Measurements from ENCODE around the gene SEC31B.

The SEC31B gene

GRCh38 chr10:100496567-100496966, 23.1 kb downstream of the SEC31B start:
- Mint-ChIP-seq H3K36me3 (ENCODE audit: low read depth) (peaks cover 27% of the 10 kb centered on the region), H3K4me1 (peaks cover 19% of the 10 kb centered on the region), H3K27me3 (no peaks in the 10 kb centered on the region), H3K4me3 (no peak overlapping the region), H3K9me3 (no peaks in the 10 kb centered on the region), H3K27ac (no peak overlapping the region)
- ATAC-seq (peak; percentile 63), DNase-seq (no peak)

DNA sequence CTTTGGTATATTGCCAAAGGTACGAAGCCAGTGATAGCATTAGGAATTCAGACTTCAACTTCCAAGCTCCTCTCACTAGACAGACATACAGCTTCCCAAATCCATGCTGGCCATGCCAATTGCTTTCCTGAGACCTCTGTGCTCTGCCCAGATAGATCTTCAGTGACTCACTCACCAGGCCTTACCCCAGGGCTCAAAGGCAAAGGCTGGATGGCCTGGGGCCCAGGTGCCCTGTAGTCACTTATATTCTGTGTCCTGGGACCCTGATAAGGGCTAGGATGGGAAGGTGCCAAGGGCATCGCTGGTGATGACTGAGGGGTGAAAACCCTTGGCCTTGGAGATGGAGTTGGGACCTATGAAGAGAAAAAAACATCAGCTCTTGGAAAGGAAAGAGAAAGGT, 29.1 kb downstream of the SEC31B start:
- Mint-ChIP-seq H3K9me3 (no peaks in the 10 kb centered on the region), H3K4me3 (no peak overlapping the region), H3K36me3 (ENCODE audit: low read depth) (peaks cover 29% of the 10 kb centered on the region), H3K27me3 (no peaks in the 10 kb centered on the region), H3K27ac (no peak overlapping the region), H3K4me1 (no peaks in the 10 kb centered on the region)
- ATAC-seq, result no peak
- no peak for DNase-seq

- Mint-ChIP-seq H3K27ac (no peak overlapping the region), H3K4me1 (no peaks in the 10 kb centered on the region), H3K4me3 (no peak overlapping the region), H3K27me3 (no peaks in the 10 kb centered on the region), H3K9me3 (no peaks in the 10 kb centered on the region), H3K36me3 (ENCODE audit: low read depth) (peaks cover 26% of the 10 kb centered on the region)
- ATAC-seq (no peak), DNase-seq (no peak)
Observed at GRCh38 chr10:100489396-100489795, 30.3 kb downstream of the SEC31B start.

DNA sequence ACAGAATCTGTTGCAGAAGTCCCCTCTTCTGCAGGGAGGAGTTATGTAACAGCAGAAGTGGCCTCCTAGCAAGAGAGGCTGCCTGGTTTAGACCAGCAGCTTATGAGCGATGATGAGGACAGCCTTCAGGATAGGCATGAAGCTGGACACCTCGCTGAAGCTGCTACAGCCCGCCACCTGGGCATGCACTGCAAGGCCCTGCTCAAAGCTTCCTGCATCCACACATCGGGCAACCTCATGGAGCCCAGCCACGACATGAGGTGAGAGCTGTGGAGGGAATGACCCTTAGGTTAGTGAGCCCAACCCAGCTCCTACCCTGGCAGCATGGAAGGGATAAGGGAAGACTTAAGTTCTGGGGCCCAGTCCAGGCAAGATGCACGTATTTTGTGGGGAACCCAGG, 32.1 kb downstream of the SEC31B start:
- no peak for DNase-seq
- no peaks in the 10 kb centered on the region for H3K9me3 Mint-ChIP-seq
- no peak overlapping the region for H3K27ac Mint-ChIP-seq

DNA sequence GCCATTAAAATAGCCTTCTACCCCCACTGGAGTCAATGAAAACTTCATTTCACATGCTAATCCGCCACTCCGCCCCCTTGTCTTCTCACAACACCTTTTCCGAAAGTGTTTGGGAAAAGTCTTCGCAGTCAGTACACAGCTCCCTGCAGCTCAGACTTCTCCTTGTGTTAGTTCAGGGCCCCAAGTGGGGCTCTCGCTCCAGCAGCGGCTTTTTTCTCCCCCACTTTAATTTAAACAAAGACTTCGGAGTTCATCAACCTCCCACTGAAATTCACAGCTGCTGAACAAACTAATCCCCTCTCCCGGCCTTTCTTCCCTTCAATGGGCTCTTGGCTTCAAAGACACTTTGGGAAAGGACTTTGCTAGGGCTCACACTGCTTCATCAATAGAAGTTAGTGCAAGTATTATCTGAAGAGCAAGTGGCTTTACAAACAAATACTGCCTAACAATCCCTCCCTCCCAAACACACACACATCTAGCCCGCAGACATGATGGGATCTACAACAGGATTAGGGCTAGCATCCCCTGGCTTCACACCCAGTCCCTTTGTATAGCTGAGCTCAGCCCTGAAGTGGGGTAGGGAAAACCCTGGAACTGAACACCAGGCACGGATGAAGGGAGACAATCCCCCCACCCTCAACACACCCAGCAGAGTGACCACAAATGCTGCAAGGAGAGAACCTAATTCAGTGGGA, 33.7 kb downstream of the SEC31B start:
- H3K9me3 Mint-ChIP-seq, result no peaks in the 10 kb centered on the region

More for the DNA sequence above, 32.1 kb downstream of the SEC31B start:
- Mint-ChIP-seq H3K36me3 (ENCODE audit: low read depth) (peaks cover 17% of the 10 kb centered on the region), H3K27me3 (no peaks in the 10 kb centered on the region), H3K4me3 (no peak overlapping the region), H3K4me1 (no peaks in the 10 kb centered on the region)
- no peak for ATAC-seq

GRCh38 chr10:100485366-100485765, 34.3 kb downstream of the SEC31B start:
- no peak overlapping the region for H3K4me3 Mint-ChIP-seq
- no peak overlapping the region for H3K27ac Mint-ChIP-seq
- ATAC-seq, result no peak
- peaks cover 5% of the 10 kb centered on the region for H3K4me1 Mint-ChIP-seq
- no peak for DNase-seq
- peaks cover 11% of the 10 kb centered on the region for H3K27me3 Mint-ChIP-seq
- H3K36me3 Mint-ChIP-seq (ENCODE audit: low read depth), result peaks cover 16% of the 10 kb centered on the region
- H3K9me3 Mint-ChIP-seq, result no peaks in the 10 kb centered on the region

More for the DNA sequence above, 33.7 kb downstream of the SEC31B start:
- Mint-ChIP-seq H3K4me3 (no peak overlapping the region), H3K27ac (no peak overlapping the region), H3K27me3 (peaks cover 7% of the 10 kb centered on the region), H3K36me3 (ENCODE audit: low read depth) (peaks cover 17% of the 10 kb centered on the region), H3K4me1 (peaks cover 5% of the 10 kb centered on the region)
- no peak for DNase-seq
- no peak for ATAC-seq

DNA sequence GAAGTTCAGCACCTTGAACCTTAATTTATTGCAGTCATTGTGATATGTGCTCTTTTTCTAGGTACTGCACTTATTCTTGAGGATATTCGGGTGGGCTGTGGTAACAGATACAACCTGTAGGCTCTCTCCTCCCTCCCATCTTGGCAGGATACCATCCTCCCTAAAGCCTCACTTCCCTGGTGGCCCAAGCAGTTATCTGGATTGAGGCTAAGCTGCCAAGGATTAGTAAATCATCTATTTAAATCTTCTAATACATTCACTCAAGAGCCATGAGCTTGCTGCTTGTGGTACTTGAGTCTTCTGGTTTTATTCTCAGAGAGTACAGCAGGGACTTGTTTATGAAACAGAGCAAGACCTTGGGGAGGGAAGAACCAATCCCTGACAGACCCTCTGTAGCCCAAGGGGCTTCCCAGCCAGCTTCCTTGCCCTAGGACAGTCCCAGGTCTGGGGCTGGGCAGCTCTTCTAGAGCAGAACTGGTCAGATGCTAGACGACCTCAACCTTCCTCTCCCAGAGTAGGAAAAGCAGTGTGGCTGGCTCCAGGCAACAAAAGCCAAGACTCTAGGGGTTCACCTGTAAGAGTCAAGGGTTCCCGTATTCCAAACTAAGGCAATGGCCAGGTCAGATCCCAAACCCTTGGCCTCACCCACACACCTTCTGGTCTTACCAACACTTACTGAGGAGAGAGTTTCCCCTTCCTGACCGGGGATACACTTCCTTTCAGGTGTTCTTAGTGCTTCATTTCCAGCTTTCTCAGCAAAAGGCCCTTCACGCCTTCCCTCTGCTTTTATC, 35.6 kb downstream of the SEC31B start:
- Mint-ChIP-seq H3K27ac (no peak overlapping the region), H3K4me1 (peaks cover 5% of the 10 kb centered on the region), H3K4me3 (no peak overlapping the region), H3K9me3 (no peaks in the 10 kb centered on the region), H3K27me3 (peaks cover 20% of the 10 kb centered on the region), H3K36me3 (ENCODE audit: low read depth) (peaks cover 10% of the 10 kb centered on the region)
- DNase-seq (no peak), ATAC-seq (no peak)

DNA sequence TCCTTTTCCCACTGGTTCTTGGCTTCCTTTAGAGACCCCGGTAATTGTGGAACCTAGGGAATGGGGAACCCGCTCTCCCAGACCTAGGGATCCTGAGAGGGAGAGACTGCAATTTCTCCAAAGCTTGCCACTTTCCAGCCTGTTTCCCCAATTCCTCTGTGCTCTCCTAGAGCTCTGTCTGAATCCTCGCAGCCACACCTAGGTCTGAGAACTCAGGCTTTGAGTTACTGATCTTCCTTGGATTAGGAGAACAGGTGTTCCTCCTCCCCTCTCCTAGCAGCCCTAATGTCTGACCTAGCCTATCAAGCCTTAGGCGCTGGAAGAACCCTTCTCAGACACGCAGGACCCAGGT, 36.9 kb downstream of the SEC31B start:
- Mint-ChIP-seq H3K27ac (no peak overlapping the region), H3K4me3 (no peak overlapping the region), H3K9me3 (no peaks in the 10 kb centered on the region), H3K27me3 (peaks cover 24% of the 10 kb centered on the region), H3K4me1 (peaks cover 5% of the 10 kb centered on the region), H3K36me3 (ENCODE audit: low read depth) (peaks cover 7% of the 10 kb centered on the region)
- no peak for DNase-seq
- ATAC-seq, result no peak

DNA sequence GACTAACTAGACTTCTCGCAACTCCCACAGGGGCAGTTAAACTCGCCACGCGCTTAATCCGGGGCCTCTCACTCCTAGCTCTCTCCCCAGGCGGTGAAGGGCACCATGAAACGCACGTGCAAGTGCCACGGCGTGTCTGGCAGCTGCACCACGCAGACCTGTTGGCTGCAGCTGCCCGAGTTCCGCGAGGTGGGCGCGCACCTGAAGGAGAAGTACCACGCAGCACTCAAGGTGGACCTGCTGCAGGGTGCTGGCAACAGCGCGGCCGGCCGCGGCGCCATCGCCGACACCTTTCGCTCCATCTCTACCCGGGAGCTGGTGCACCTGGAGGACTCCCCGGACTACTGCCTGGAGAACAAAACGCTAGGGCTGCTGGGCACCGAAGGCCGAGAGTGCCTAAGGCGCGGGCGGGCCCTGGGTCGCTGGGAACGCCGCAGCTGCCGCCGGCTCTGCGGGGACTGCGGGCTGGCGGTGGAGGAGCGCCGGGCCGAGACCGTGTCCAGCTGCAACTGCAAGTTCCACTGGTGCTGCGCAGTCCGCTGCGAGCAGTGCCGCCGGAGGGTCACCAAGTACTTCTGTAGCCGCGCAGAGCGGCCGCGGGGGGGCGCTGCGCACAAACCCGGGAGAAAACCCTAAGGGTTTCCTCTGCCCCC, 37.4 kb downstream of the SEC31B start:
- H3K4me3 Mint-ChIP-seq, result peak overlapping the region; percentile 78
- H3K27ac Mint-ChIP-seq, result no peak overlapping the region
- H3K4me1 Mint-ChIP-seq, result peaks cover 5% of the 10 kb centered on the region
- peak; percentile 74 for DNase-seq
- peaks cover 7% of the 10 kb centered on the region for H3K36me3 Mint-ChIP-seq (ENCODE audit: low read depth)
- peak; percentile 68 for ATAC-seq
- H3K27me3 Mint-ChIP-seq, result peaks cover 24% of the 10 kb centered on the region
- H3K9me3 Mint-ChIP-seq, result no peaks in the 10 kb centered on the region

GRCh38 chr10:100481462-100482081, 38.1 kb downstream of the SEC31B start:
- peak overlapping the region; percentile 78 for H3K4me3 Mint-ChIP-seq
- peaks cover 7% of the 10 kb centered on the region for H3K36me3 Mint-ChIP-seq (ENCODE audit: low read depth)
- peaks cover 24% of the 10 kb centered on the region for H3K27me3 Mint-ChIP-seq
- peak; percentile 98 for ATAC-seq
- H3K9me3 Mint-ChIP-seq, result no peaks in the 10 kb centered on the region
- no peak overlapping the region for H3K27ac Mint-ChIP-seq
- DNase-seq, result peak; percentile 83
- peaks cover 5% of the 10 kb centered on the region for H3K4me1 Mint-ChIP-seq

DNA sequence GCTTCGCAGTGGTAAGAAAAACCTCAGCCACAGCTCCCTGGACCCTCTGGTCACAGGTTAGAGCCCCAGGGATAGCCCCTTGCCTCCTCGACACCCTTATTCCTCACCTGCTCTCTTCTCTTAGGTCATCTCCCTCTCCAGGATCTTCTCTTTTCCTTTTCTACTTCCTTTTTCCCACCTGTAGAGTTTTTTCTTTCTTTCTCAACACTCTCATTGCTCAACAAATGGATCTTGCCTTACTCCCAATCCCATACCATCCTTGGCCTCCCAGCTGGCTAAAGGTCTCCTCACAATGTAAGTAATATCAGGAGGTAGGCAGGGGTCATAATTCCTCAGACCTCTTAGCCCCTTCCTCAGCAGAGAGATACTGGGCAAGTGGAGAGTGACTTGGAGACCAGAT, 39.7 kb downstream of the SEC31B start:
- peaks cover 5% of the 10 kb centered on the region for H3K4me1 Mint-ChIP-seq
- H3K9me3 Mint-ChIP-seq, result no peaks in the 10 kb centered on the region
- DNase-seq, result no peak
- H3K27ac Mint-ChIP-seq, result no peak overlapping the region
- no peaks in the 10 kb centered on the region for H3K36me3 Mint-ChIP-seq (ENCODE audit: low read depth)
- no peak for ATAC-seq
- H3K4me3 Mint-ChIP-seq, result no peak overlapping the region
- H3K27me3 Mint-ChIP-seq, result peaks cover 24% of the 10 kb centered on the region

DNA sequence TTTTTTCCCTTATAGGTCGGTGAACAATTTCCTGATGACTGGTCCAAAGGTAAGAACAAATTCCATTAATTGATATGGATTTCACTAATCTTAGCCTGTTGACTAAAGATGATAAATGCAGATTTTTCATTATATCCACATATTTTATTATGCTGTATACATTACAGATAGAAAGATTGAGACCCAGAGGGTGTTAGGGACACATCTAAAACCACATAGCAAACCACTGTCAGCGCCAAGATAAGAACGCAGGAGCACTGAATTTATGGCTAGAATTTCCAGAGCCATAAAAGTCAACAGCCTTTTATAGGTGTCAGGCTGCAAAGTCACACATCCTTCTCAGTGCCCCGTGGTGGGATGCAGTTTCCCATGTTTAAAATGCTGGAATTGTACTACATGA, 40.6 kb downstream of the SEC31B start:
- Mint-ChIP-seq H3K36me3 (ENCODE audit: low read depth) (no peaks in the 10 kb centered on the region), H3K27ac (no peak overlapping the region), H3K4me3 (no peak overlapping the region), H3K9me3 (no peaks in the 10 kb centered on the region), H3K4me1 (peaks cover 5% of the 10 kb centered on the region), H3K27me3 (peaks cover 24% of the 10 kb centered on the region)
- DNase-seq (no peak), ATAC-seq (no peak)

- Mint-ChIP-seq H3K36me3 (ENCODE audit: low read depth) (no peaks in the 10 kb centered on the region), H3K4me3 (no peak overlapping the region), H3K9me3 (no peaks in the 10 kb centered on the region), H3K4me1 (peaks cover 5% of the 10 kb centered on the region), H3K27me3 (peaks cover 24% of the 10 kb centered on the region), H3K27ac (no peak overlapping the region)
- DNase-seq (no peak), ATAC-seq (no peak)
Observed at GRCh38 chr10:100477970-100478369, 41.7 kb downstream of the SEC31B start.

DNA sequence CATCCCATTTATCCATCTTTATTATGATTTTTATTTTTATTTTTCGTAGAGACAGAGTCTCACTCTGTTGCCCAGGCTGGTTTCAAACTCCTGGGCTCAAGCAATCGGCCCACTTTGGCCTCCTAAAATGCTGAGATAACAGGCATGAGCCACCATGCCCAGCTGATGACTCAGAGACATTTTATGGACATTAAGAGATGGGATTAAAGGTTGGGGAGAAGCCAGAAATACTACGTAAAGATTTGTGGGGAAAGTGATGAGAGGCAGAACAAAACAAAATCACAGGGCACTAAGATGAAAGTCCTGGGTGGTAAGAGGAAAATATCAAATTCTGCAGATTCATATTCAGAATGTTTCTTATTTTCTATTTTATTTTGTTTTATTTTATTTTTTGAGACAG, 49.3 kb downstream of the SEC31B start:
- Mint-ChIP-seq H3K27me3 (peaks cover 4% of the 10 kb centered on the region), H3K4me1 (no peaks in the 10 kb centered on the region), H3K9me3 (no peaks in the 10 kb centered on the region), H3K27ac (no peak overlapping the region), H3K4me3 (no peak overlapping the region), H3K36me3 (ENCODE audit: low read depth) (no peaks in the 10 kb centered on the region)
- no peak for ATAC-seq
- DNase-seq, result no peak

Data from activated naive CD8-positive, alpha-beta T cell treated with anti-CD3 and anti-CD28 coated beads, Interleukin-2, amount 50 U/mL, for 24 hours (primary cell).